Fibroblast of the aortic adventitia (primary cell): Measurements from ENCODE around the gene RSPH1. TPM values are rescaled to one million over a fixed set of nuclear protein-coding genes. Genes with fewer than 3 reads are reported as not detected.

Source experiments
- DNase-seq: peaks from one replicate; pipeline ENCODE4 v3.0.0-alpha.2; 2010; ENCODE audit warnings: low read depth
- H3K4me3 ChIP-seq: 2 replicates; pipeline ENCODE4 v1.5.1; 2011; ENCODE audit warnings: low read depth, mild to moderate bottlenecking, control low read depth, low read length, moderate library complexity
- CTCF ChIP-seq: IDR thresholded peaks from 2 replicates; pipeline ENCODE4 v1.5.1; 2011; ENCODE audit warnings: mild to moderate bottlenecking, low read length, control low read depth, inconsistent platforms; ENCODE audit not compliant: insufficient read depth
- total RNA-seq: library from RNA; depleted of rRNA; stranded (reverse); fragments of >200 nt; gene quantifications from 2 replicates; pipeline ENCODE4 v1.2.3, GENCODE V29; 2012; ENCODE audit warnings: low replicate concordance

RSPH1 gene
- total RNA-seq, 1 donor: not detected

- DNase-seq: no peak
- H3K4me3 ChIP-seq: no peak overlapping the region
Measured at GRCh38 chr21:42484966-42485365, 11.1 kb downstream of the RSPH1 start.

GRCh38 chr21:42481169-42481568, 14.9 kb downstream of the RSPH1 start:
- no peak for TF ChIP-seq CTCF
- no peak for DNase-seq
- no peak overlapping the region for H3K4me3 ChIP-seq

More at GRCh38 chr21:42484966-42485365, 11.1 kb downstream of the RSPH1 start:
- TF ChIP-seq CTCF: no peak

GRCh38 chr21:42480736-42481135, 15.3 kb downstream of the RSPH1 start:
- no peak for TF ChIP-seq CTCF
- DNase-seq: no peak
- no peak overlapping the region for H3K4me3 ChIP-seq

GRCh38 chr21:42479582-42479981, 16.4 kb downstream of the RSPH1 start:
- no peak for TF ChIP-seq CTCF
- no peak for DNase-seq
- H3K4me3 ChIP-seq: no peak overlapping the region

GRCh38 chr21:42478504-42478903, 17.5 kb downstream of the RSPH1 start:
- DNase-seq: no peak
- no peak overlapping the region for H3K4me3 ChIP-seq
- no peak for TF ChIP-seq CTCF

- no peak for DNase-seq
- no peak for TF ChIP-seq CTCF
- H3K4me3 ChIP-seq: no peak overlapping the region
Measured at GRCh38 chr21:42476388-42477331, 19.4 kb downstream of the RSPH1 start.
